ENCODE results near the gene PRPS1L1.

PRPS1L1 gene

GRCh38 chr7:18027628-18028027 lies at the start of gene PRPS1L1:
TSS of gene PRPS1L1 (minus strand) at chr7:18027846.
- DNase-seq, result no peak

GRCh38 chr7:18076461-18076860 lies 48.8 kb upstream of the PRPS1L1 start:
- DNase-seq, result no peak

- DNase-seq, result no peak
Measured at GRCh38 chr7:18068745-18069144, 41.1 kb upstream of the PRPS1L1 start.

DNA sequence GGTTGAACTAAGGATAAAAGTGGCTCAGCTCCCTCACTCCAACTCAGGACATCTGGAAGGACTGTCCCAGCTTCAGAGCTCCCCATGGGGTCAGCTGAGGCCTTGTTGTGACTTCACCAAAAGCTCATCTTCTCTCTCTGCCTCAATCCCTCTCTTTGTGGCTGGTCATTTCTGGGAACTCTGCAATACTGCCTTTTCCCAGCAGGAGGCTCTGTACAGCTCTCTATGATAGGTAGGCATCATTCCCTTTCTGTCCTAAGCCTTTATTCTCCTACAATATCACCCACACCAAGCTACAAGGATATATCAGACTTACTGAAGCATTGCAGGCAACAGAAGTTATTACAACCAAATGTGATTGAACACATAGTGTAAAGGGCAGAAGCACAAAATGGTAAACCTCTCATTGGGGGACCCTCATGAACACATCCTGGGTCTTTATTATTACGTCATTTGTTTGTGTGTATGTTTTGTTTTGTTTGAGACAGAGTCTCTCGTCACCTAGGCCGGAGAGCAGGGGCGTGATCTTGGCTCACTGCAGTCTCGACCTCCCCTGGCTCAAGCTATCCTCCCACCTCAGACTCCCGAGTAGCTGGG lies 36.7 kb upstream of the PRPS1L1 start:
- DNase-seq, result no peak

GRCh38 chr7:18063149-18063901 lies 35.7 kb upstream of the PRPS1L1 start:
- no peak for DNase-seq

DNA sequence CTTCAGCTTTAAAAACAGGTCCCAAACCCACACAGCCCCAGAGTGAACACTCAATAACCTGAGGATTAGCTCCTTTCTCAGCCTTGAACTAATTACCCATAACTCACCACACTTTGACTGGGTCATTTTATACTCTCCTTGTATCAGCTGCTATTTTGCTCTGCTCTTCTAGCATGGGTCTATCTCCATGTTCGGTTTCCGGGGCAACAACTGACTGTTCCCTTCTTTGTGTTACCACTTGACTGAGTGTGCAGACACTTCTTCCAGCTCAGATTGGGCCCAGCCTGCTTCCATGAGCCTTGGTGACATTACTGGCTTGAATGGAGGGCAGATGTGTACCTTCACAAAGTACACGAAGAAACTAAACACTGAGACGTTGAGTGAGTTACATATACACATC lies 31.5 kb upstream of the PRPS1L1 start:
- DNase-seq, result no peak

DNA sequence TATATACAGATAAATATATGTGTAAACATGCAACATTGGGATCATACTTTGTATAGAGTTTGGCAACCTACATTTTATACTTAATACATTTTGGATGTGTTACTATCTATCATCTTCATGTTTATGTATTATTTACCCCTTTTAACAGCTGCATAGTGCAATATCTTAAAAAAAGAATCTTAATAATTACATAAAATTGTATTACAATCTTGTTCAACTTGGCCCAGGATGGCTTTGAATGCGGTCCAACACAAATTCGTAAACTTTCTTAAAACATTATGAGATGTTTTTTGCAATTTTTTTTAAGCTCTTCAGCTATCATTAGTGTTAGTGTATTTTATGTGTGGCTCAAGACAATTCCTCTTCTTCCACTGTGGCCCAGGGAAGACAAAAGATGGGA lies 26.3 kb upstream of the PRPS1L1 start:
- DNase-seq, result no peak

- no peak for DNase-seq
Measured at GRCh38 chr7:18053177-18053928, 25.7 kb upstream of the PRPS1L1 start.

- DNase-seq, result no peak
Measured at GRCh38 chr7:18049262-18049661, 21.6 kb upstream of the PRPS1L1 start.

- no peak for DNase-seq
Measured at GRCh38 chr7:18046601-18047000, 19.0 kb upstream of the PRPS1L1 start.

DNA sequence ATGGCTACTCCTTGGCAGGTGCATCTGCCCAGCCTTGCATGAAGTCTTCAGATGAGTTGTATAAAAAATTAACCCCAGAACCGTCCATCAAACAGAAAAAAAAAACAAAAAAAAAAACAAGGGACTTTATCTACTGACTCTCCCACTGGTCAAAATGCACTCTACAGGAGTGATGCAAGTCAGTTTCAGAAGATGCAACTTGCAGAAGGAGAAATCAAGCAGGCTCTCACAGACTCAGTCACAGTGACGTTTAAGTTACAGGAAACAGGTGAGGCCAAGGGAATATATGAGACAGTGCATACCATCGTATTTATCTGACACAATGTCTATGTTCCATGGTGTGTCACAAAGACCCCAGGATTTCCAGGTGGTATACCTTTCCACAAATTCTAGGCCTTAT lies 17.5 kb upstream of the PRPS1L1 start:
- no peak for DNase-seq

GRCh38 chr7:18041191-18041590 lies 13.5 kb upstream of the PRPS1L1 start:
- no peak for DNase-seq

GRCh38 chr7:18040196-18040595 lies 12.6 kb upstream of the PRPS1L1 start:
- no peak for DNase-seq

GRCh38 chr7:18038382-18038781 lies 10.7 kb upstream of the PRPS1L1 start:
- no peak for DNase-seq

GRCh38 chr7:18037609-18038008 lies 10.0 kb upstream of the PRPS1L1 start:
- DNase-seq, result no peak

DNA sequence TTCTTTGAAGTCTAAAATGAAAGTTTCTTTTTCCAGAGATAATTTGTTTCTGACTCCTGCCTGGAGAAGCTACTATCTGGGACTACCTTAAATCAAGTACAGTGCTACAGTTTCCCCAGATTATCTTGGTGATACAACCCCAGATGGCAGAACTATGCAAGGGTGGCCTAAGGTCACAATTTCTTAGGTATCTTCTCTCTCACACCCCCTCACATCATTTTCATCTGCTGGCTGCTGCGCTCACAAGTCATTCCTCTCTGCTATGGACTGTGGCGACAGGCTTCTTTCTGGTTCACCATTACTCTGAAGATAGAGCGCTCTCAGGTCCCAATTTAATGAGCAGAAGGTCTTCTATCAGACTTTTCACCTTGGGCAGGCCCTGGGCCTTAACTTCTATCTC lies 9.1 kb upstream of the PRPS1L1 start:
- no peak for DNase-seq

DNA sequence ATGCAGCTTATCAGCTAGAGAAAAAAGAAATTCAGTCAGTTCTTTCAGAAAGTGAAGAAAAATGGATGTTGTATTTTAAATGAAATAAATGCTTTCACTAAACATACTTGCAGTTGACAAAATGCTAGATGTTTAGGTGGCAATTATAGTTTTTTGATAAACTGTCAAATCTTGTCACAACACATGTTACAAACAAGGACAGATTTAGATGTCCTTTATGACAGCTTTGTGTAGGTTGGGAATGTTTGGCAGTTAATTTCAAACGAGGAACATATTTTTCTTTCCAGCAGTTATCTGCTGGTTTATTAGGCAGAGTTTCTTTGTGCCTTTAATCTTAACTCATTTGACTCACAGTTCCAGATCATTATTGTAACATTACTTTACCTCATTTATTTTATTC lies 3.1 kb upstream of the PRPS1L1 start:
- DNase-seq, result no peak

GRCh38 chr7:18020138-18020715 lies 7.4 kb downstream of the PRPS1L1 start:
- DNase-seq, result no peak

DNA sequence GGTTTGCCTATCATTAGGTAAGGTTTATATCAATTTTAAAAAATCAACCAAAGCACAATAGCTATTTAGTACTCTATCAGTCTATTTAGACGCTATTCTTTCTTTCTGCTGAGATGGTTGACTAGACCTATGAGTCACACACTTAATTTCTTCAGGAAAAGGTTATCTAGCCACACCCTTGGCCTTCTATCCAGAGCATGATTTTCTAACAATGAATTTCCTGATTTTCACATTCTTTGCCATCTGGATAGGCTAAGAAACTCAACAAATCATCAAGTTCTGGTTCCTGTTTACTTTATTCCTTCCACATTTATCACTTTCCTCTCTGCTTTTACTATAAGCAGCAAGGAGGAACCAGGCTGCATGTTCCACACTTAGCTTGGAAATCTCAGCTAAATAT lies 8.1 kb downstream of the PRPS1L1 start:
- no peak for DNase-seq

GRCh38 chr7:18018296-18019215 lies 9.1 kb downstream of the PRPS1L1 start:
- no peak for DNase-seq

- DNase-seq, result no peak
Measured at GRCh38 chr7:18016547-18017444, 10.8 kb downstream of the PRPS1L1 start.
